Measurements from ENCODE around the gene TIMM8B.
"Not testable (repeated sequence)": the region's sequence is repeated elsewhere in the genome, so short reads cannot be mapped to it uniquely, and the experiment has no call there.

TIMM8B gene

DNA sequence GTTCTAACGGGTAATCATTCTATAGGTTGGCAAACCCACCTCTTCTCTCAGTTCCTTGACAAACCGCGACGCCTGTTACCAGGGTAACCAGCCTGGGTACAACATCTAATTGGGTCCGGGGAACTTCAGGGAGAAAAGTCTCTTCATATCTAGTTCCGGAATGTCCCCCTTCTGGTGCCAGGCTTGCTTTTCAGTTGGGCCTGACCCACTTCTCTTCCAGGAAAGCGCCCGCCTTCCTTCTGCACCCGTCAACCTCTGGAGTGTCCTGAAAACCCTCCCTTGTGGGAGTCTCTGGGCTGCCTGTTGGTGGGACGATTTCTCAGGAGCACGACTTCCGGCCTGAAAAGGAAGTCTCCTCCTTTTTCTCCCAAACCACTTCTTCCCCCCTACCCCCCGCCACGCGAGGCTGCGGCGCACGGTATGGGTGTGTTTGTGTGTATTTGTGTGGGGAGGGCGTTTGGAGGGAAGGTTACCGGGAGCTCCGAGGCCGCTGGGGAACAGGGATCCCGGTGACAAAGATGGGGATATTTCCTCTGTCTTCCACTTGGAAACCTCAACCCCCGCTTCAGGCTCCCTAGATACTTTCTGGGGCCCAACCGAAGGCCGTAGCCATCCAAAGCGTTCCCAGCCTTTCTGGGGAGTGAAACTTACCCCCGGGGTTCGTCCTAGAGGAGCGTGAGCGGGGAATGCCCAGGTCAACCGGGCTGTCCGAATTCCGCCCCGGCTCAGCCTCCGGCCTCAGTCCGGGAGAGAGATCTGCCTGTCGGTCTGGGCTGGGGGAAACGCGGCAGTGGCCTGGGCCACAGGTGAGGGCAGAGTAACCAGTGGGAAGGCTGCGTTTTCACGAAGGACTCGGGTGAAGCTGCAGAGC is 12.4 kb downstream of the TIMM8B start, which contains the start of the genes NKAPD1 and PIH1D2:
TSS of gene NKAPD1 (plus strand) at position 359 of the 871 bp plus-strand sequence. CDS start 1,276 bp downstream, outside the sequence.
TSS of gene PIH1D2 (minus strand) at position 77 of the 871 bp plus-strand sequence. CDS start 843 bp downstream, outside the sequence.
- peak; percentile 75 for DNase-seq (ENCODE audit: low read depth)

DNA sequence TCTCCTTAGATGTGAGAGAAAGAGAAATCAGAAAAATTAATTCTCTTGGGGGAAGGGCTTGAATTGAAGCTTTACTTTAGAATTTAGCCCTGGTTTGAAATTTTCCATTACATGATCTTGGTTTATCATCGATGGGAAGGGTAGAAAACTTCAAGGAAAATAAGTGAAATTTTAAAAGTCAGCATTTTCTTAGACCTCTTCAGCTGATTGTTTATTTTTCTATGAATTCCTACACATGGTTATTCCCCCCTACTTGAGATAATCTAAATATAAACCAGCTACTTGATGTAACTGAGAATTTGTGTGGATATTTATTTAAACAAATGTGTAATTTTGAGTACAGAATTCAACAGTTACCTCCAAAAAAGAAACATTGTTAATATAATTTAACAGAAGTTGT is 23.6 kb downstream of the TIMM8B start:
- DNase-seq (ENCODE audit: low read depth), result no peak

DNA sequence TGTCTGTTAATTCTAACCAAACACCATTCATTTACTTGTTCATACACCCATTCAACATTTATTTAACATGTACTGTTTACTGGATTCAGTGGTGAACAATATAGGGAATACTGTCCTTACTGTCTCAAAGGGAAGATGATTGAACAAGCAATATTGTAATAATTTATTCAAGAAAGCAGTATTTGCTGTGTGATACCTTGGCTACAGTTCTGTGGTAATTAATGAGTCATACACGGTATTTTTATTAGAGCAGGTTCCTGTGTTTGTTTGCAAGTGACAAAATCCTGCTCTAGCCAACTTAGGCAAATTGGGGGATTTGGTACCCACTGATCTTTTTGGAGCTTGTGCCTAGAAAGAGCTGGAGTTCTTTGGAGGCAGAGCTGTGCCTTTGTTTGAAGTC is 28.5 kb downstream of the TIMM8B start:
- no peak for DNase-seq (ENCODE audit: low read depth)

DNA sequence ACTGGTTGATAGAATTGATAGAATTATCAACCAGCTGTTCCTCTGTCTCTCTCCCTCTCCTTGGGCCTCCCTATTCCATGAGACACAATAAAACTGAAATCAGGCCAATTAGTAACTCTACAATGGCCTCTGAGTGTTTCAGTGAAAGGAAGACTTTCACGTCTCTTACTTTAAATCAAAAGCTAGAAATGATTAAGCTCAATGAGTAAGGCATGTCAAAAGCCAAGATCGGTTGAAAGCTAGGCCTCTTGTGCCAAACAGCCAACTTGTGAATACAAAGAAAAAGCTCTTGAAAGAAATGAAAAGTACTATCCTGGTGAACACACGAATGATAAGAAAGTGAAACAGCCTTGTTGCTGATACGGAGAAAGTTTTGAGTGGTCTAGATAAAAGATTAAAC is 29.4 kb downstream of the TIMM8B start:
- no peak for DNase-seq (ENCODE audit: low read depth)

DNA sequence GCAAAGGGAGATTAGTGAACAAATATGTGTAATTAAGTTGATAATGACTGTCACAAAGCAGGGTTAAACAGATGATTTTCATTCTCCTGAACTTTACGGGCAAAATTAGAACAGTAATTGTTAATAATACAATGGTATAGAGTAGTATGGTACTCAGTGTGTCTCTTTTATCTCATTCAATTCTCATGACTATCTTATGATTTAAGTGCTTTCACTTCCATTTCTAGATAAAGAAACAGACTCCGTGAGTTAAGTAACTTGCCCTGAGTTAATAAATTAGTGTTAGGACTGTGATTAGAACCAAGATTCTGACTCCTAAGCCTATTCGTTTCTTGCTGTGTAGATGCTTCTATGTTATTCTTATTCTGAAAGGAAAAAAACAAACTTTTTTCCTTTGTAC is 34.8 kb downstream of the TIMM8B start:
- no peak for DNase-seq (ENCODE audit: low read depth)

DNA sequence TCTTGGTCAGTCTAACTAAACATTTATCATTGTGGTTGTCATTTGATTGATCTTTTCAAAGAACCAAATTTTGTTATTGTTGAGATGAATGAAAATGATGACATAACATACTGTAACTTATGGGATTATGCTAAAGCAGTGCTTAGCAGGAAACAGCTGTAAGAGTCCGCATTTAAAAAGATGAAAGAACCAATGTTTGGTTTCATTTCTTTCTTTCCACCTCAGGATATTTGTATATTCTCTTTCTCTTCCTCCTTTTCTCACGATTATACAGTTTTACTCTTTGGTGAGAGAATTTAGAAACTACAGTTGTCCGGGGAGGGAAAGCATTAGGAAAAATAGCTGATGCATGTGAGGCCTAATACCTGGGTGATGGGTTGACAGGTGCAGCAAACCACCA is 35.8 kb downstream of the TIMM8B start:
- no peak for DNase-seq (ENCODE audit: low read depth)

DNA sequence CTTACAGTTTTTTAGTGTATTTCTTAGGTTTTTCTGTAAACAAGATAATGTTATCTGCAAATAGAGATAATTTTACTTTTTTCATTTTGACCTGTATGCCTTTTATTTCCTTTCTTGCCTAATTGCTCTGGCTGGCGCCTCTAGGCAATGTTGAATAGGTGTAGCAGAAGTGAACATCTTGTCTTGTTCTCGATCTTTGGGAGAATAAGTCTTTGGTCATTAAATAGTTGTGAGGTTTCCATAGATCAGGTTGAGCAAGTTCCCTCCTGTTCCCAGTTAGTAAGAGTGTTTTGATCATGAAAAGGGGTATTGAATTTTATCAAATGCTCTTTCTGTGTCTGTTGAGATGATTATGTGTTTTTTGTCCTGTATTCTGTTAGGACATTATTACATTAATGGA is 36.8 kb downstream of the TIMM8B start:
- no peak for DNase-seq (ENCODE audit: low read depth)

DNA sequence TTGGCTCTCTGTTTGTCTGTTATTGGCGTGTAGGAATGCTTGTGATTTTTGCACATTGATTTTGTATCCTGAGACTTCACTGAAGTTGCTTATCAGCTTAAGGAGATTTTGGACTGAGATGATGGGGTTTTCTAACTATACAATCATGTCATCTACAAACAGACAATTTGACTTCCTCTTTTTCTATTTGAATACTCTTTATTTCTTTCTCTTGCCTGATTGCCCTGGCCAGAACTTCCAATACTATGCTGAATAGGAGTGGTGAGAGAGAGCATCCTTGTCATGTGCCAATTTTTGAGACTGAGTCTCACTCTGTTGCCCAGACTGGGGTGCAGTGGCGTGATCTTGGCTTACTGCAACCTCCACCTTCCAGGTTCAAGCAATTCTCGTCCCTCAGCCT is 38.3 kb downstream of the TIMM8B start:
- DNase-seq (ENCODE audit: low read depth), result not testable (repeated sequence)

DNA sequence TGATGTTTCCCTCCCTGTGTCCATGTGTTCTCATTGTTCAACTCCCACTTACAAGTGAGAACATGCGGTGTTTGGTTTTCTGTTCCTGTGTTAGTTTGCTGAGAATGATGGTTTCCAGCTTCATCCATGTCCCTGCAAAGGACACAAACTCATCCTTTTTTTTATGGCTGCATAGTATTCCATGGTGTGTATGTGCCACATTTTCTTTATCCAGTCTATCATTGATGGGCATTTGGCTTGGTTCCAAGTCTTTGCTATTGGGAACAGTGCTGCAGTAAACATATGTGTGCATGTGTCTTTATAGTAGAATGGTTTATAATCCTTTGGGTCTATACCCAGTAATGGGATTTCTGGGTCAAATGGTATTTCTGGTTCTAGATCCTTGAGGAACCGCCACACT is 39.9 kb downstream of the TIMM8B start:
- DNase-seq (ENCODE audit: low read depth), result not testable (repeated sequence)

DNA sequence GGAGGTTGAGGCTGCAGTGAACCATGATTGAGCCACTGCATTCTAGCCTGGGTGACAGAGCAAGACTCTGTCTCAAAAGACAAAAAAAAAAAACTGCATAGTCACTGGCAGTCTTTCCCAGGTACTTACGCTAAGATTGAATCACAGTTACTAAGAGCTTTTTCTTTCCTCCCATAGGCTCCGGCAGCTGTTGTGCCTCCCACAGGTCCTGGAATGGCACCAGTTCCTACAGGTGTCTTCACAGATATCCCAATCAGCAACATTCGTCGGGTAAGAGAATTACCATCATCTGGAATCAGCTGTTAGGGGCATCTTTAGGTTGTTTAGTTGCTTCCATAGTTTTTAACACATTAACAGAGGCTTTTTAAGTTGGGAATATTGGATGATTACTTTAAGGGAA is 41.6 kb downstream of the TIMM8B start:
- DNase-seq (ENCODE audit: low read depth), result no peak

DNA sequence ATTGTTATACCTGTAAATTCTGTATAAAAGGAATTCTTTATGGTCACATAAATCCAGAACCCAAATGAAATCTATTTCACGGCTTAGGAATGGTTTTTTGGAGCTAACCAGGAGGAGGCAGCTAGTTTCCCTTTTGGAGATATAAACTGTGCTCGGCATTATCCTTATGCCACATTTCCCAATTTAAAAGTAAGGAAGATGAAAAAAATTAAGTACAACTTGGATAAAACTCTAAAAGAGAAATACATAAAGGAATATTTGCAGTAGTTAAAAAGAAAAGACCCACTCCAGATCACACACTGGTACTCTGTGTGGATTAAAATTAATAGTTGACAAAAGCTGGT is 43.6 kb downstream of the TIMM8B start:
- no peak for DNase-seq (ENCODE audit: low read depth)

DNA sequence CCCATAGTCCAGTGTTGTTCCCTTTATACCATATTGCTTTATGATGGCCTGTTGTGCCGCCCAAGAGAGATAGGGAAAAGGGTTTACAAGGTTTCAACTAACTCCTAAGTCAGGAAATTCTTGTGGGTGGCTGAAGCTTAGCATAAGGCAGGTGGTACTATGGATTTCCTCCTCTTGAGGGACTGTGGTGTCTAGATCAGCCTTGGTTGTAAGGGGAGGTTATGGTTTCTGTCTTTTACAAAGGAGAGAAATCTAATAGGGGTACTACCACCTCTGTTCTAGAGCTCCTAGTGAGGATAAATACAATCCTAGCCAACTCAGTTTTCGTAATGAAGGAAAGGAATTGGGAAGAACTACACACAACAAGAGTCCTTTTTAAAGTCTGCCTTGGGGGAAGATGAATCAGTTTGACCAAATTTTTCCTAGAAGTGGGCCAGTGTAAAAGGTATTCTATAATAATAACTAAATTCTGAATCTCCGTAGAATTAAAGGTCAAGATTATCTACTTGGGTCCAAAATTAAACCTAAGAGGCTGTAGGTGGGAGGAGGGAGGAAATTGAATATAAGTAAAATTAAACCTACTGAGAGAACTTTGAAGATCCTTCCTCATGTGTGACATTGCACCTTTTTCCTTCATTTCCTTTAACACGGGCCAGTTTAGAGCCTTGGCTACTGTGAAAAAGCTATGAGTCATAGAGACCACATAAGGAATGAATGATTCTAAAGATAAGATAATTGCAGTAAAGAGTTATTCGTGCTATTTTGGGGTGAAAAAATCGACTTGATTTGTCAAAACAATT is 44.2 kb downstream of the TIMM8B start:
- DNase-seq (ENCODE audit: low read depth), result peak; percentile 12

DNA sequence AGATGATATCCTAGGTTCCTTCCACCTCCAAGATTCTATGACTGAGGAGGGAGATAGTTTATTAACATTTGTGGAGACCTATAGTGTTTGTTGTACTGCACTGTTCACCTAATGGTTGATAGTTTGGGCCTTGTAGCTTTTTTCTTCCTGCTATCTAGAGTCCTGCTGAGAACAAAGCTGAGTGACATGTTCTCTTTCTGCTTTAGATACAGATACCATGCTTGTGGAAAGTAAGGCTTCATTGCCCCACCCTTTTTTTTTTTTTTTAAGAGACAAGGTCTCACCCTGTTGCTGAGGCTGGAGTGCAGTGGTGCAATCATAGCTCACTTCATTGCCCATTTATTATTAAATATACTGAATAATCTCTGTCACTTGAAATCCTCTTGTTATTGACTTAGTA is 49.0 kb downstream of the TIMM8B start:
- DNase-seq (ENCODE audit: low read depth), result no peak
